Natural killer cell (primary cell): ENCODE measurements around the gene SMAD2. TPM values are rescaled to one million over a fixed set of nuclear protein-coding genes. Genes with fewer than 3 reads are reported as not detected.

Experiments used
- ATAC-seq, 3 donors: fragments of 150-1000 bp in 2 of 3; fragments of 200-7000 bp in 1 of 3; cut with Tn5 transposase; 1 replicate in 1 of 3; 2 replicates in 2 of 3; pipeline ENCODE4 v1.10.0; 2021; ENCODE audit warnings: mild to moderate bottlenecking in 2 of 3, moderate library complexity in 2 of 3
- DNase-seq, 2 donors: peaks; one replicate each; pipeline versions ENCODE4 v3.0.0 to v3.0.0-alpha.2; 2013 to 2021; ENCODE audit warnings: mixed read lengths in 1 of 2
- H3K27ac ChIP-seq: one replicate; pipeline ENCODE4 v1.5.1; 2013; ENCODE audit warnings: mild to moderate bottlenecking, low read length
- H3K27me3 ChIP-seq: one replicate; pipeline ENCODE4 v1.6.1; 2013; ENCODE audit warnings: low read length; ENCODE audit not compliant: control insufficient read depth, insufficient read depth
- H3K36me3 ChIP-seq: one replicate; pipeline ENCODE4 v1.6.1; 2013; ENCODE audit warnings: low read length; ENCODE audit not compliant: control insufficient read depth, insufficient read depth
- H3K4me1 ChIP-seq: one replicate; pipeline ENCODE4 v1.6.1; 2013; ENCODE audit warnings: low read length; ENCODE audit not compliant: control insufficient read depth, insufficient read depth
- H3K4me3 ChIP-seq: one replicate; pipeline ENCODE4 v1.5.1; 2013; ENCODE audit warnings: low read length
- H3K9me3 ChIP-seq: one replicate; pipeline ENCODE4 v1.6.1; 2013; ENCODE audit warnings: low read length; ENCODE audit not compliant: control insufficient read depth, insufficient read depth
- H3K27ac Mint-ChIP-seq, 2 donors: one replicate each; pipeline ENCODE4 v1.8.0; 2022; ENCODE audit warnings: mild to moderate bottlenecking in 2 of 2, mixed read lengths in 2 of 2, moderate library complexity in 1 of 2
- H3K27me3 Mint-ChIP-seq, 2 donors: one replicate each; pipeline ENCODE4 v1.8.0; 2022; ENCODE audit warnings: low read depth in 2 of 2, mixed read lengths in 2 of 2
- H3K36me3 Mint-ChIP-seq: one replicate; pipeline ENCODE4 v1.8.0; 2022; ENCODE audit warnings: mixed read lengths
- H3K4me1 Mint-ChIP-seq, 2 donors: one replicate each; pipeline ENCODE4 v1.8.0; 2022; ENCODE audit warnings: mixed read lengths in 2 of 2
- H3K4me3 Mint-ChIP-seq: one replicate; pipeline ENCODE4 v1.8.0; 2022; ENCODE audit warnings: mild to moderate bottlenecking, moderate library complexity, mixed read lengths
- H3K9me3 Mint-ChIP-seq, 2 donors: one replicate each; pipeline ENCODE4 v1.8.0; 2022; ENCODE audit warnings: mixed read lengths in 2 of 2
- WGBS: methylation state at CpG from one replicate; pipeline ENCODE4 v1.1.7; 2013; ENCODE audit warnings: missing lambda C conversion rate; ENCODE audit not compliant: insufficient coverage; 5-methylcytosine and 5-hydroxymethylcytosine counted together
- intact Hi-C: fragments of 100-400 bp; cut with micrococcal nuclease; formaldehyde crosslinking; loops from one replicate; pipeline ENCODE4 v1.14.2; 2022
- total RNA-seq, 4 donors: library from RNA; stranded (reverse); fragments of 120-200 nt in 1 of 4; gene quantifications; one replicate each; pipeline versions ENCODE4 v1.2.3 to v1.2.4, GENCODE V29; 2013 to 2022
- TF ChIP-seq, protein P1 (sequence below): fragments of 200-600 bp; IDR thresholded peaks from one replicate; pipeline ENCODE4 v1.8.0; 2022; ENCODE audit warnings: antibody characterized with exemption

SMAD2 gene
- total RNA-seq, 3 donors from 2014 or later (not counting 1 experiment from before 2014, with no cell fraction given): 138 to 160 (median 148) TPM

- 76% methylated on average over 4 of the region's 6 CpGs for WGBS
Measured at GRCh38 chr18:47944972-47945852, 14.8 kb upstream of the SMAD2 start.

GRCh38 chr18:47936952-47937351, 6.5 kb upstream of the SMAD2 start:
- H3K9me3 ChIP-seq: no peaks in the 10 kb centered on the region
- H3K27me3 Mint-ChIP-seq: peaks cover 3 to 7% of the 10 kb centered on the region in 2 donors
- intact Hi-C loops: no loop called here
- ATAC-seq (no peak), DNase-seq (no peak)
- no peaks in the 10 kb centered on the region for H3K36me3 Mint-ChIP-seq
- no peak overlapping the region for H3K27ac ChIP-seq
- 9% methylated on average over 1 of the region's 1 CpG for WGBS
- H3K4me3 ChIP-seq: no peak overlapping the region
- no peak overlapping the region for H3K4me3 Mint-ChIP-seq
- peak overlapping the region in 1 of 2 donors; percentile 21 for H3K27ac Mint-ChIP-seq
- H3K9me3 Mint-ChIP-seq: no peaks in the 10 kb centered on the region
- no peaks in the 10 kb centered on the region for H3K27me3 ChIP-seq
- TF ChIP-seq, protein P1, sequence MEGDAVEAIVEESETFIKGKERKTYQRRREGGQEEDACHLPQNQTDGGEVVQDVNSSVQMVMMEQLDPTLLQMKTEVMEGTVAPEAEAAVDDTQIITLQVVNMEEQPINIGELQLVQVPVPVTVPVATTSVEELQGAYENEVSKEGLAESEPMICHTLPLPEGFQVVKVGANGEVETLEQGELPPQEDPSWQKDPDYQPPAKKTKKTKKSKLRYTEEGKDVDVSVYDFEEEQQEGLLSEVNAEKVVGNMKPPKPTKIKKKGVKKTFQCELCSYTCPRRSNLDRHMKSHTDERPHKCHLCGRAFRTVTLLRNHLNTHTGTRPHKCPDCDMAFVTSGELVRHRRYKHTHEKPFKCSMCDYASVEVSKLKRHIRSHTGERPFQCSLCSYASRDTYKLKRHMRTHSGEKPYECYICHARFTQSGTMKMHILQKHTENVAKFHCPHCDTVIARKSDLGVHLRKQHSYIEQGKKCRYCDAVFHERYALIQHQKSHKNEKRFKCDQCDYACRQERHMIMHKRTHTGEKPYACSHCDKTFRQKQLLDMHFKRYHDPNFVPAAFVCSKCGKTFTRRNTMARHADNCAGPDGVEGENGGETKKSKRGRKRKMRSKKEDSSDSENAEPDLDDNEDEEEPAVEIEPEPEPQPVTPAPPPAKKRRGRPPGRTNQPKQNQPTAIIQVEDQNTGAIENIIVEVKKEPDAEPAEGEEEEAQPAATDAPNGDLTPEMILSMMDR: no peak
- H3K4me1 ChIP-seq: peaks cover 3% of the 10 kb centered on the region
- no peaks in the 10 kb centered on the region for H3K36me3 ChIP-seq
- H3K4me1 Mint-ChIP-seq: peaks cover 3% of the 10 kb centered on the region in 2 donors

More at GRCh38 chr18:47944972-47945852, 14.8 kb upstream of the SMAD2 start:
- Mint-ChIP-seq H3K27me3 (peaks cover 6 to 15% of the 10 kb centered on the region in 2 donors), H3K4me3 (no peak overlapping the region), H3K4me1 (peaks cover 0 to 5% of the 10 kb centered on the region in 2 donors), H3K27ac (no peak overlapping the region), H3K9me3 (peaks cover 0 to 3% of the 10 kb centered on the region in 2 donors), H3K36me3 (no peaks in the 10 kb centered on the region)
- Histone ChIP-seq H3K27me3 (no peaks in the 10 kb centered on the region), H3K4me1 (no peaks in the 10 kb centered on the region), H3K4me3 (no peak overlapping the region), H3K36me3 (no peaks in the 10 kb centered on the region), H3K27ac (no peak overlapping the region), H3K9me3 (no peaks in the 10 kb centered on the region)
- intact Hi-C loops: no loop called here
- TF ChIP-seq, protein P1: no peak
- no peak for DNase-seq
- ATAC-seq: peak; percentile 41 to 80 (median 44)

DNA sequence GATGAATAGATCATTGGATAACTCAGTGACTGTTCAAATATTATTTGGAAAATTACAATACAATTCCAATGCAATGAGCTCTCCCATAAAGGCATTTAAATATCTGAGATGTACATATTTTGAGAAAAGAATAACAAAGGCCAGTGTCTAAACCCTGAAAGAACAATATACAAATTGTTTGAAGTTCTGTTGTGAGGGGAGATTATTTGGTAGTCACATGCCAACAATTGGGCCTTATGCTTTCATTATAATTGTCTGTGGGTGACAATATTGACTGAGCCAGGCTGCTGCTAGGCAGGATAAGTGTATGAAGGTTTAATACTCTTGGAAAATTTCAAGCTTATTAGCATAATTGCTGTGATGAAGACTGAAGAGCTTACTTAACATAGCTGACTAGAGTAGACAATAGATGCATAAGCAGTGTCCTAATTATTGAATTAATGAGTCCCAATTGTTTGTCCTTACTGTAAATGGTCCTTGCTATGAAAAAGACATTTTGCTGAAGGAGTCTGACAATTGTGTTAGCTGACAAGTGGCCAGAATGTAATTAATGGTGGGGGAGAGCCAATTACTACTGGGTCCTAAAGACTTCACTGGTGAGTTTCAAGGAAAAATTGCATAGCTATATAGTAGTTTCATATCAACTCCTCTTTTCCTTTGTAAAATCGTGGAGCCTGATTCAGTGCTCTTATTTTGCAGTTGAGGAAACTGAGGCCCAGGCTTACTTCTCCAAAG, 5.0 kb upstream of the SMAD2 start:
- no peaks in the 10 kb centered on the region for H3K27me3 ChIP-seq
- no peaks in the 10 kb centered on the region for H3K36me3 Mint-ChIP-seq
- no peak overlapping the region for H3K4me3 Mint-ChIP-seq
- H3K27ac ChIP-seq: no peak overlapping the region
- no peak overlapping the region for H3K27ac Mint-ChIP-seq
- no peaks in the 10 kb centered on the region for H3K9me3 ChIP-seq
- ATAC-seq: no peak
- no peak overlapping the region for H3K4me3 ChIP-seq
- H3K36me3 ChIP-seq: no peaks in the 10 kb centered on the region
- H3K9me3 Mint-ChIP-seq: no peaks in the 10 kb centered on the region
- no peak for DNase-seq
- peaks cover 9% of the 10 kb centered on the region for H3K4me1 ChIP-seq
- intact Hi-C loops: no loop called here
- TF ChIP-seq, protein P1: no peak
- 100% methylated on average over 1 of the region's 1 CpG for WGBS
- H3K4me1 Mint-ChIP-seq: peaks cover 8 to 10% of the 10 kb centered on the region in 2 donors
- H3K27me3 Mint-ChIP-seq: peaks cover 0 to 3% of the 10 kb centered on the region in 2 donors
